PC-3 (cell line): ENCODE measurements around the gene SLC25A26. TPM values are rescaled to one million over a fixed set of nuclear protein-coding genes. Genes with fewer than 3 reads are reported as not detected.
A peak's percentile ranks its signal among the peaks of the same experiment; 100 is the strongest.

Experiments
- ATAC-seq: fragments of 200-7000 bp; cut with Tn5 transposase; 2 replicates; pipeline ENCODE4 v1.9.1; 2020; ENCODE audit warnings: mild to moderate bottlenecking, moderate library complexity
- BruUV-seq: library from RNA; stranded (reverse); fragments of 400-500 nt; replicated peaks from 2 replicates; lab custom pipeline; 2021; lab: Mats Ljungman, UMichigan
- CTCF ChIA-PET: fragments of 300-600 bp; sonication (Branson Sonifier 250); formaldehyde crosslinking; loops from one replicate; lab custom pipeline; 2022; ENCODE audit warnings: antibody characterized with exemption; lab: Charles Lee
- POLR2A ChIA-PET: fragments of 300-600 bp; sonication (Branson Sonifier 250); formaldehyde crosslinking; loops from one replicate; lab custom pipeline; 2022; ENCODE audit warnings: antibody characterized with exemption; ENCODE audit not compliant: unreplicated experiment; lab: Charles Lee
- DNase-seq: peaks from one replicate; pipeline ENCODE4 v3.0.0-alpha.2; 2015
- H2AFZ ChIP-seq: fragments of 300-600 bp; sonication (generic); 2 replicates; pipeline ENCODE4 v1.6.0; 2016; ENCODE audit warnings: antibody characterized with exemption, low read length
- H3F3A ChIP-seq: fragments of 300-600 bp; sonication (generic); one replicate; pipeline ENCODE4 v1.6.0; 2017; ENCODE audit warnings: antibody characterized with exemption, low read length, control low read depth, mild to moderate bottlenecking; ENCODE audit not compliant: unreplicated experiment
- H3K27ac ChIP-seq: fragments of 300-600 bp; sonication (generic); 2 replicates; pipeline ENCODE4 v1.5.1; 2016; ENCODE audit warnings: mild to moderate bottlenecking, low read length
- H3K27me3 ChIP-seq: fragments of 300-600 bp; sonication (generic); 2 replicates; pipeline ENCODE4 v1.6.1; 2016; ENCODE audit warnings: low read length, mixed read lengths
- H3K36me3 ChIP-seq: fragments of 300-600 bp; sonication (generic); 2 replicates; pipeline ENCODE4 v1.6.1; 2016; ENCODE audit warnings: low read depth, mixed run types, low read length, mixed read lengths
- H3K4me1 ChIP-seq: fragments of 300-600 bp; sonication (generic); 2 replicates; pipeline ENCODE4 v1.5.1; 2016; ENCODE audit warnings: low read length; ENCODE audit not compliant: insufficient read depth
- H3K4me2 ChIP-seq: fragments of 300-600 bp; sonication (generic); 2 replicates; pipeline ENCODE4 v1.6.0; 2016; ENCODE audit warnings: low read length
- H3K4me3 ChIP-seq: fragments of 300-600 bp; sonication (generic); 2 replicates; pipeline ENCODE4 v1.5.1; 2016; ENCODE audit warnings: mild to moderate bottlenecking, low read length, mixed read lengths
- H3K79me2 ChIP-seq: fragments of 300-600 bp; sonication (generic); 2 replicates; pipeline ENCODE4 v1.6.1; 2017; ENCODE audit warnings: low read length, mixed read lengths
- H3K9ac ChIP-seq: fragments of 300-600 bp; sonication (generic); 2 replicates; pipeline ENCODE4 v1.6.0; 2016; ENCODE audit warnings: mild to moderate bottlenecking, low read length
- H3K9me2 ChIP-seq: fragments of 300-600 bp; sonication (generic); replicated peaks from 2 replicates; pipeline ENCODE4 v1.6.1; 2016; ENCODE audit warnings: mixed run types, low read length, mixed read lengths
- H3K9me3 ChIP-seq: fragments of 300-600 bp; sonication (generic); 2 replicates; pipeline ENCODE4 v1.6.1; 2016; ENCODE audit warnings: low read length, mixed read lengths
- H4K20me1 ChIP-seq: fragments of 300-600 bp; sonication (generic); 2 replicates; pipeline ENCODE4 v1.6.1; 2016; ENCODE audit warnings: low read length, mixed read lengths
- EZH2 ChIP-seq: fragments of 300-600 bp; sonication (generic); IDR thresholded peaks from one replicate; pipeline ENCODE4 v1.6.1; 2017; ENCODE audit warnings: antibody characterized with exemption, mild to moderate bottlenecking, low read length; ENCODE audit not compliant: unreplicated experiment
- EZH2phosphoT487 ChIP-seq: fragments of 300-600 bp; sonication (generic); IDR thresholded peaks from 2 replicates; pipeline ENCODE4 v1.6.1; 2018; ENCODE audit warnings: mild to moderate bottlenecking, antibody characterized with exemption, low read length, borderline replicate concordance
- intact Hi-C: fragments of 100-400 bp; cut with micrococcal nuclease; formaldehyde crosslinking; loops from 2 replicates; pipeline ENCODE4 v1.9.0; 2023
- total RNA-seq: library from RNA; depleted of rRNA; stranded (reverse); fragments of >200 nt; gene quantifications from 2 replicates; pipeline ENCODE4 v1.2.3, GENCODE V29; 2014
- TF ChIP-seq, protein P1 (sequence below): fragments of 300-600 bp; sonication (generic); conservative IDR thresholded peaks from 2 replicates; pipeline ENCODE4 v1.5.1; 2017; ENCODE audit warnings: antibody characterized with exemption, low read depth, mild to moderate bottlenecking, low read length

SLC25A26 gene
- total RNA-seq, 1 experiment from 2014 or later = 7.9 TPM

DNA sequence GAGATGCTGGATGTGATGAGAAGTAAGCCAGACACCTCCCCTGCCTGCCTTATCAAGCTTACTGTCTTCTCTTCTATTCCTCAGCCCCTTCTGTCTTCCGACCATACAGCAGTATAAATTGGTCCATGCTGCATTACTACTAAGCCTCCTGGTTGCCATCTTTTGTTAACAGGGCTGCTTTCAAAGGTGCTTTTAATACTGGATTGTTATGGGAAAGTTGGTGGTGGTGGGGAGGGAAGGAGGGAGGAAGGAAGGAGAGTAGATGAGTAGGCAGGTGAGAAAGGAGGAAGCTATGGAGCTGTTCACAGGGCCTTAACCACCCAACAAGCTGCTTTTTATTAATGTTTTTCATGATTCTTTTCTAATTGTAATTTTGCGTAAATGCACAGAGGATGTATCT lies 114.9 kb downstream of the SLC25A26 start:
- POLR2A ChIA-PET = no interaction called here
- ATAC-seq = no peak
- Histone ChIP-seq H4K20me1 (no peaks in the 10 kb centered on the region), H3K27ac (no peak overlapping the region), H3K36me3 (no peaks in the 10 kb centered on the region), H3K4me3 (no peak overlapping the region), H3K27me3 (no peaks in the 10 kb centered on the region), H3F3A (no peaks in the 10 kb centered on the region), H3K9ac (no peak overlapping the region), H3K4me1 (peaks cover 5% of the 10 kb centered on the region; the same call in 1 of the 2 replicates), H2AFZ (no peak overlapping the region), H3K79me2 (no peaks in the 10 kb centered on the region), H3K4me2 (no peak overlapping the region), H3K9me3 (no peaks in the 10 kb centered on the region), H3K9me2 (no peaks in the 10 kb centered on the region)
- no peak for TF ChIP-seq EZH2phosphoT487
- TF ChIP-seq, protein P1, sequence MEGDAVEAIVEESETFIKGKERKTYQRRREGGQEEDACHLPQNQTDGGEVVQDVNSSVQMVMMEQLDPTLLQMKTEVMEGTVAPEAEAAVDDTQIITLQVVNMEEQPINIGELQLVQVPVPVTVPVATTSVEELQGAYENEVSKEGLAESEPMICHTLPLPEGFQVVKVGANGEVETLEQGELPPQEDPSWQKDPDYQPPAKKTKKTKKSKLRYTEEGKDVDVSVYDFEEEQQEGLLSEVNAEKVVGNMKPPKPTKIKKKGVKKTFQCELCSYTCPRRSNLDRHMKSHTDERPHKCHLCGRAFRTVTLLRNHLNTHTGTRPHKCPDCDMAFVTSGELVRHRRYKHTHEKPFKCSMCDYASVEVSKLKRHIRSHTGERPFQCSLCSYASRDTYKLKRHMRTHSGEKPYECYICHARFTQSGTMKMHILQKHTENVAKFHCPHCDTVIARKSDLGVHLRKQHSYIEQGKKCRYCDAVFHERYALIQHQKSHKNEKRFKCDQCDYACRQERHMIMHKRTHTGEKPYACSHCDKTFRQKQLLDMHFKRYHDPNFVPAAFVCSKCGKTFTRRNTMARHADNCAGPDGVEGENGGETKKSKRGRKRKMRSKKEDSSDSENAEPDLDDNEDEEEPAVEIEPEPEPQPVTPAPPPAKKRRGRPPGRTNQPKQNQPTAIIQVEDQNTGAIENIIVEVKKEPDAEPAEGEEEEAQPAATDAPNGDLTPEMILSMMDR = no peak
- no peak for TF ChIP-seq EZH2
- intact Hi-C loops = no loop called here
- no peak for DNase-seq
- CTCF ChIA-PET = no interaction called here
- no TSS peak for BruUV-seq

DNA sequence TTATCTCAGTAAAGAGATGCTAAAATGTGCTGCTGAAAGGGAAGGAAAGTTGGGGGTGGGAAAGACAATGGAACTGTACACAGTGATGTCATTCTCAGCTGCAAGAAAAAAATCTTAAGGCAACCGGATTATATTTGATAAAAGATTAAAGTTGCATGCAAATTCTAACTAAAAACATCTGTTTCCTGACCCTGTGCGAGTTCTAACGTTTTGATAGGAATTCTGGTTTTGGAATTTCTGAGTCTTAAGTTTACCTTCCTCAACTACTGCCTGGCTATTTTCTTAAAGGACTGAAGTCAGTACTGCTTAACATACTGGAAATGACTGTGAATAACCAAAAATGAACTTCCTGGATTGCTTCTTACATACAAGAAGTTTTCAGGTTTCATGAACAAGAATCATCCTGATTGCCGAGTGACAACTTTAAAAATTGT lies 115.5 kb downstream of the SLC25A26 start:
- Histone ChIP-seq H4K20me1 (no peaks in the 10 kb centered on the region), H3K27me3 (no peaks in the 10 kb centered on the region), H3K4me3 (no peak overlapping the region), H3K27ac (no peak overlapping the region), H3F3A (no peaks in the 10 kb centered on the region), H3K4me2 (no peak overlapping the region), H2AFZ (no peak overlapping the region), H3K79me2 (no peaks in the 10 kb centered on the region), H3K9me2 (no peaks in the 10 kb centered on the region), H3K9ac (no peak overlapping the region), H3K9me3 (no peaks in the 10 kb centered on the region), H3K36me3 (no peaks in the 10 kb centered on the region), H3K4me1 (peaks cover 5% of the 10 kb centered on the region; the same call in 1 of the 2 replicates)
- no TSS peak for BruUV-seq
- intact Hi-C loops = no loop called here
- ATAC-seq (no peak), DNase-seq (no peak)
- ChIA-PET CTCF (no interaction called here), POLR2A (no interaction called here)
- TF ChIP-seq, protein P1 = no peak
- TF ChIP-seq EZH2phosphoT487 = no peak
- TF ChIP-seq EZH2 = no peak

DNA sequence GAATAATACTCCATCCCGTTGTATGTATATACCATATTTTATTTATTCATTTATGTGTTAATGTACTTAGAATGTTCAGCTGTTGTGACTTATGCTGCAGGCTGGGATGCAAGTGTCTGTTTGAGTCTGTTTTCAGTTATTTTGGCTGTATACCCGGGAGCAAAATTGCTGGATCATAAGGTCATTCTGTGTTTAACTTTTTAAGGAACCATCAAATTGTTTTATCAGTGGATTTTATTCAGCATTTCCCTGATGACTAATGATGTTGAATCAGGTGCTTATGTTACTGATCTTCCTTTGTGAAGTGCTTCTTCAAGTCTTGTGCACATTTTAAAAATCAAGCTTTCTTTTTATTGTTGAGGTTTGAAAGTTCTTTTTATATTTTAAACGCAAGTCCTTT lies 118.1 kb downstream of the SLC25A26 start:
- ATAC-seq (peak; percentile 79), DNase-seq (peak; percentile 49)
- peaks cover 5% of the 10 kb centered on the region; the same call in 1 of the 2 replicates for H3K4me1 ChIP-seq
- H3K4me2 ChIP-seq = no peak overlapping the region
- H3K79me2 ChIP-seq = no peaks in the 10 kb centered on the region
- no peaks in the 10 kb centered on the region for H3K9me3 ChIP-seq
- no peaks in the 10 kb centered on the region for H3K36me3 ChIP-seq
- no peak overlapping the region for H2AFZ ChIP-seq
- ChIA-PET POLR2A (no interaction called here), CTCF (no interaction called here)
- no peaks in the 10 kb centered on the region for H3F3A ChIP-seq
- H4K20me1 ChIP-seq = no peaks in the 10 kb centered on the region
- H3K4me3 ChIP-seq = no peak overlapping the region
- TF ChIP-seq EZH2phosphoT487 (no peak), EZH2 (no peak)
- TF ChIP-seq, protein P1 = no peak
- no peak overlapping the region for H3K27ac ChIP-seq
- no peaks in the 10 kb centered on the region for H3K27me3 ChIP-seq
- no peak overlapping the region for H3K9ac ChIP-seq
- H3K9me2 ChIP-seq = no peaks in the 10 kb centered on the region
- intact Hi-C loops = no loop called here
- no TSS peak for BruUV-seq
